DMS 273 treated with DMSO at 0.1 percent for 48 hours (cell line): Measurements from ENCODE around the gene NCAM1.

Source experiments
- DNase-seq: peaks from one replicate; lab custom pipeline; 2025; lab: John Stamatoyannopoulos, UW

NCAM1 gene

GRCh38 chr11:113201054-113201818 lies 240.0 kb downstream of the NCAM1 start:
- DNase-seq, result no peak

GRCh38 chr11:113202431-113202830 lies 241.2 kb downstream of the NCAM1 start:
- no peak for DNase-seq

GRCh38 chr11:113203141-113203753 lies 242.0 kb downstream of the NCAM1 start:
- no peak for DNase-seq

GRCh38 chr11:113204280-113204679 lies 243.1 kb downstream of the NCAM1 start:
- no peak for DNase-seq

GRCh38 chr11:113213549-113213948 lies 252.3 kb downstream of the NCAM1 start:
- no peak for DNase-seq

GRCh38 chr11:113222241-113222640 lies 261.0 kb downstream of the NCAM1 start:
- no peak for DNase-seq

GRCh38 chr11:113234888-113235287 lies 273.7 kb downstream of the NCAM1 start:
- DNase-seq, result no peak

GRCh38 chr11:113237261-113237660 lies 276.0 kb downstream of the NCAM1 start:
- DNase-seq, result no peak

GRCh38 chr11:113238721-113239120 lies 277.5 kb downstream of the NCAM1 start:
- no peak for DNase-seq

GRCh38 chr11:113240389-113240788 lies 279.2 kb downstream of the NCAM1 start:
- DNase-seq, result no peak

- DNase-seq, result no peak
These were observed 279.8 kb downstream of the NCAM1 start for GRCh38 chr11:113240790-113241635.

GRCh38 chr11:113241636-113242054 lies 280.4 kb downstream of the NCAM1 start:
- no peak for DNase-seq

GRCh38 chr11:113242060-113242459 lies 280.8 kb downstream of the NCAM1 start:
- no peak for DNase-seq

GRCh38 chr11:113242767-113243397 lies 281.7 kb downstream of the NCAM1 start:
- no peak for DNase-seq

GRCh38 chr11:113243696-113244095 lies 282.5 kb downstream of the NCAM1 start:
- no peak for DNase-seq

- DNase-seq, result no peak
These were observed 284.0 kb downstream of the NCAM1 start for GRCh38 chr11:113245216-113245615.

- DNase-seq, result no peak
These were observed 286.0 kb downstream of the NCAM1 start for GRCh38 chr11:113247221-113247620.

GRCh38 chr11:113247966-113248365 lies 286.7 kb downstream of the NCAM1 start:
- no peak for DNase-seq

- DNase-seq, result no peak
These were observed 287.7 kb downstream of the NCAM1 start for GRCh38 chr11:113248702-113249490.

GRCh38 chr11:113249491-113249763 lies 288.2 kb downstream of the NCAM1 start:
- DNase-seq, result no peak

GRCh38 chr11:113249786-113250185 lies 288.6 kb downstream of the NCAM1 start:
- no peak for DNase-seq

- DNase-seq, result no peak
These were observed 290.1 kb downstream of the NCAM1 start for GRCh38 chr11:113251281-113251680.
